ENCODE results near the gene ATG2A. TPM values are rescaled to one million over a fixed set of nuclear protein-coding genes. Genes with fewer than 3 reads are reported as not detected.
A peak's percentile ranks its signal among the peaks of the same experiment; 100 is the strongest.

ATG2A gene
- total RNA-seq, 4 donors from 2014 or later = 73.8 to 118 (median 91.2) TPM

GRCh38 chr11:64929625-64930024 lies 12.6 kb upstream of the ATG2A start:
- intact Hi-C loops (cut with DNase I; ENCODE audit: low total_unique reads) = no loop called here
- TF ChIP-seq POLR2A (IDR thresholded peaks at IDR 0.05) (no peak), CTCF (IDR thresholded peaks at IDR 0.05) (no peak)
- 89 to 94% methylated on average over 7 of the region's 7 CpGs for WGBS, 2 donors
- H3K4me3 ChIP-seq (ENCODE audit: low read depth, poor library complexity, severe bottlenecking) = no peak overlapping the region
- peak in 1 of 2 donors; percentile 64 for DNase-seq (ENCODE audit: low spot score in 2 of 2)

- intact Hi-C loops (cut with DNase I; ENCODE audit: low total_unique reads) = no loop called here
Observed at GRCh38 chr11:64928957-64929356, 11.9 kb upstream of the ATG2A start.

GRCh38 chr11:64926689-64927088 lies 9.7 kb upstream of the ATG2A start:
- DNase-seq (ENCODE audit: low spot score in 2 of 2) = no peak
- intact Hi-C loops (cut with DNase I; ENCODE audit: low total_unique reads) = no loop called here
- WGBS, 2 donors = 83 to 86% methylated on average over 21 to 22 of the region's 22 CpGs
- no peak for TF ChIP-seq CTCF (IDR thresholded peaks at IDR 0.05)
- TF ChIP-seq POLR2A (IDR thresholded peaks at IDR 0.05) = no peak
- no peak overlapping the region for H3K4me3 ChIP-seq (ENCODE audit: low read depth, poor library complexity, severe bottlenecking)

More at GRCh38 chr11:64928957-64929356, 11.9 kb upstream of the ATG2A start:
- no peak for DNase-seq (ENCODE audit: low spot score in 2 of 2)
- no peak overlapping the region for H3K4me3 ChIP-seq (ENCODE audit: low read depth, poor library complexity, severe bottlenecking)
- 95% methylated on average over 2 of the region's 2 CpGs for WGBS, 2 donors
- TF ChIP-seq POLR2A (IDR thresholded peaks at IDR 0.05) (no peak), CTCF (IDR thresholded peaks at IDR 0.05) (no peak)

GRCh38 chr11:64925536-64926436 lies 8.8 kb upstream of the ATG2A start:
- TF ChIP-seq CTCF (IDR thresholded peaks at IDR 0.05) = no peak
- TF ChIP-seq POLR2A (IDR thresholded peaks at IDR 0.05) = no peak
- intact Hi-C loops (cut with DNase I; ENCODE audit: low total_unique reads) = no loop called here
- DNase-seq (ENCODE audit: low spot score in 2 of 2) = no peak
- WGBS, 2 donors = 66 to 76% methylated on average over 20 to 21 of the region's 24 CpGs
- H3K4me3 ChIP-seq (ENCODE audit: low read depth, poor library complexity, severe bottlenecking) = no peak overlapping the region

GRCh38 chr11:64924910-64925284 lies 7.9 kb upstream of the ATG2A start:
- intact Hi-C loops (cut with DNase I; ENCODE audit: low total_unique reads) = no loop called here
- H3K4me3 ChIP-seq (ENCODE audit: low read depth, poor library complexity, severe bottlenecking) = peak overlapping the region; percentile 82
- no peak for TF ChIP-seq CTCF (IDR thresholded peaks at IDR 0.05)
- no peak for DNase-seq (ENCODE audit: low spot score in 2 of 2)
- 0 to 8% methylated on average over 8 to 17 of the region's 24 CpGs for WGBS, 2 donors
